ENCODE data around the gene WDR70. TPM values are rescaled to one million over a fixed set of nuclear protein-coding genes. Genes with fewer than 3 reads are reported as not detected.

WDR70 gene
- total and polyA plus RNA-seq, 2 donors (not counting 1 experiment from before 2014, with no cell fraction given), result 31.4 to 34.0 TPM

DNA sequence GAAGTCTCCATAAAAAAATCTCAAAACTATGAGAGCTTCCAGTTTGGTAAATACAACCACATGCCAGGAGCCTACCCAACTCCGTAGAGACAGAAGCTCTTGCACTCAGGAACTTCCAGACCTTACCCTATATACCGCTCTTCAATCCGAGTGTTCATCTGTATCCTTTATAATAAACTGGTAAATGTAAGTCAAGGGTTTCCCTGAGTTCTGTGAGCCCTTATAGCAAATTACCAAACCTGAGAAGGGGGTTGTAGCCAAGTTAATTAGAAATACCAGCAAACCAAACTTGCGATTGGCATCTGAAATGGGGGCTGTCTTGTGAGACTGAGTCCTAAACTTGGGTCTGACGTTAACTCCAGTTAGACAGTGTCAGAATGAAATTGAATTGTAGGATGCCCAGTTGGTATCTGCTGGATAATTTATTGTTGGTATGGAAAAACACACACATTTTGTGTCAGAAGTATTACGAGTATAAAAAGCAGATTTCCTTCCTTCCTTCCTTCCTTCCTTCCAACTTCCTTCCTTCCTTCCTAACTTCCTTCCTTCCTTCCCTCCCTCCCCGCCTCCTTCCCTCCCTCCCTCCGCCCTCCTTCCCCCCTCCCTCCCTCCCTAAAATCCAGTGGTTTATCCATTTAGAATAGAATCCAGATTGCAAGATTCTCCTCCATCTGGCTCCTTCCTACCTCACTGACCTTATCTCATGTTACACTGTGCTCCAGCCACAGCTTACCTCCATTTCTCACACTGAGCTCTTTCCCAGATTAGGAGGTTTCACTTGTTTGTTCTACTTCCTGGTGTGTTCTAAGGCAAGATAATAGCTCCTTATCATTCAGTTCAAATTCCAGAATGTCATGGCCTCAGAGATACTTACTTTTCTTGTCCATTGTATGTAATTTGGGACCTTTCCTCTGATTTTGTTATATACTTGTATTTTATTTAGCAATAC is 196.7 kb downstream of the WDR70 start:
- Histone ChIP-seq H3K79me2 (ENCODE audit: control insufficient read depth, insufficient read depth, low read length) (no peaks in the 10 kb centered on the region), H3K9ac (ENCODE audit: insufficient read depth, low read length) (no peak overlapping the region), H3K4me3 (replicated peaks in 1 of 4; ENCODE audit: control extremely low read depth in 1 of 4, insufficient read depth in 1 of 4, low read depth in 3 of 4, low read length in 4 of 4) (no peak overlapping the region), H2AFZ (ENCODE audit: low read length) (no peak overlapping the region), H3K27me3 (ENCODE audit: control insufficient read depth, insufficient read depth, low read length) (no peaks in the 10 kb centered on the region), H4K20me1 (ENCODE audit: control insufficient read depth, extremely low read depth, insufficient read depth, low read length) (no peaks in the 10 kb centered on the region), H3K4me1 (ENCODE audit: control insufficient read depth, extremely low read depth, insufficient read depth, low read length) (no peaks in the 10 kb centered on the region), H3K4me2 (ENCODE audit: extremely low read depth, insufficient read depth, low read length) (no peak overlapping the region), H3K36me3 (ENCODE audit: control insufficient read depth, insufficient read depth, low read length) (no peaks in the 10 kb centered on the region), H3K27ac (ENCODE audit: insufficient read depth, low read length) (no peak overlapping the region), H3K9me3 (ENCODE audit: control insufficient read depth, insufficient read depth, low read depth, low read length) (no peaks in the 10 kb centered on the region)
- DNase-seq (ENCODE audit: low read depth in 2 of 2), result peak in 1 of 2 donors; percentile 48
- TF ChIP-seq EZH2 (IDR thresholded peaks at IDR 0.05; ENCODE audit: low read length, missing control alignments), result no peak
- TF ChIP-seq, protein P1, sequence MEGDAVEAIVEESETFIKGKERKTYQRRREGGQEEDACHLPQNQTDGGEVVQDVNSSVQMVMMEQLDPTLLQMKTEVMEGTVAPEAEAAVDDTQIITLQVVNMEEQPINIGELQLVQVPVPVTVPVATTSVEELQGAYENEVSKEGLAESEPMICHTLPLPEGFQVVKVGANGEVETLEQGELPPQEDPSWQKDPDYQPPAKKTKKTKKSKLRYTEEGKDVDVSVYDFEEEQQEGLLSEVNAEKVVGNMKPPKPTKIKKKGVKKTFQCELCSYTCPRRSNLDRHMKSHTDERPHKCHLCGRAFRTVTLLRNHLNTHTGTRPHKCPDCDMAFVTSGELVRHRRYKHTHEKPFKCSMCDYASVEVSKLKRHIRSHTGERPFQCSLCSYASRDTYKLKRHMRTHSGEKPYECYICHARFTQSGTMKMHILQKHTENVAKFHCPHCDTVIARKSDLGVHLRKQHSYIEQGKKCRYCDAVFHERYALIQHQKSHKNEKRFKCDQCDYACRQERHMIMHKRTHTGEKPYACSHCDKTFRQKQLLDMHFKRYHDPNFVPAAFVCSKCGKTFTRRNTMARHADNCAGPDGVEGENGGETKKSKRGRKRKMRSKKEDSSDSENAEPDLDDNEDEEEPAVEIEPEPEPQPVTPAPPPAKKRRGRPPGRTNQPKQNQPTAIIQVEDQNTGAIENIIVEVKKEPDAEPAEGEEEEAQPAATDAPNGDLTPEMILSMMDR (conservative IDR thresholded peaks at IDR 0.05 in 1 of 2, IDR thresholded peaks at IDR 0.05 in 1 of 2; ENCODE audit: low read depth in 1 of 2, low read length in 2 of 2), result no peak

DNA sequence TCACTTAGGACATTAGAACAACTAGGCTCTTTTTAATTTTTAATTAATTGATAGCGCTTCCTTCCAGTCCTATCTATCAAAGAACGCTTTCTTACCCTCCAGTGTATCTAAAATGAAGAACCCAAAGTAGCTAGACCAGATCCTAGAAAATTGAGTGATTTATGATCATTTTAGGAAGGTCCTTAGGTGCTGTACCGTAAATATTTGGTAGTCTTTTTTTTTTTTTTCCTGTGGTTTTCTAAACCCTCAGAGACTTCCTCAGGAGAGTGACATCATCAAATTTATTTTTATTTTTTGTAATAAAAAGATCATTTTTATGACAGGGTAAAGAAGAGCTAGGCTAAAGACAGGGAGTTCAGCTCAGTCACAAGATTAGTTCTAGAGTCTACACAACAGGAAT is 197.4 kb downstream of the WDR70 start:
- Histone ChIP-seq H3K36me3 (ENCODE audit: control insufficient read depth, insufficient read depth, low read length) (no peaks in the 10 kb centered on the region), H3K9ac (ENCODE audit: insufficient read depth, low read length) (no peak overlapping the region), H3K27ac (ENCODE audit: insufficient read depth, low read length) (no peak overlapping the region), H3K27me3 (ENCODE audit: control insufficient read depth, insufficient read depth, low read length) (no peaks in the 10 kb centered on the region), H3K79me2 (ENCODE audit: control insufficient read depth, insufficient read depth, low read length) (no peaks in the 10 kb centered on the region), H2AFZ (ENCODE audit: low read length) (no peak overlapping the region), H4K20me1 (ENCODE audit: control insufficient read depth, extremely low read depth, insufficient read depth, low read length) (no peaks in the 10 kb centered on the region), H3K4me2 (ENCODE audit: extremely low read depth, insufficient read depth, low read length) (no peak overlapping the region), H3K9me3 (ENCODE audit: control insufficient read depth, insufficient read depth, low read depth, low read length) (no peaks in the 10 kb centered on the region), H3K4me1 (ENCODE audit: control insufficient read depth, extremely low read depth, insufficient read depth, low read length) (no peaks in the 10 kb centered on the region), H3K4me3 (replicated peaks in 1 of 4; ENCODE audit: control extremely low read depth in 1 of 4, insufficient read depth in 1 of 4, low read depth in 3 of 4, low read length in 4 of 4) (no peak overlapping the region)
- DNase-seq (ENCODE audit: low read depth in 2 of 2), result no peak
- TF ChIP-seq, protein P1 (conservative IDR thresholded peaks at IDR 0.05 in 1 of 2, IDR thresholded peaks at IDR 0.05 in 1 of 2; ENCODE audit: low read depth in 1 of 2, low read length in 2 of 2), result no peak
- TF ChIP-seq EZH2 (IDR thresholded peaks at IDR 0.05; ENCODE audit: low read length, missing control alignments), result no peak

DNA sequence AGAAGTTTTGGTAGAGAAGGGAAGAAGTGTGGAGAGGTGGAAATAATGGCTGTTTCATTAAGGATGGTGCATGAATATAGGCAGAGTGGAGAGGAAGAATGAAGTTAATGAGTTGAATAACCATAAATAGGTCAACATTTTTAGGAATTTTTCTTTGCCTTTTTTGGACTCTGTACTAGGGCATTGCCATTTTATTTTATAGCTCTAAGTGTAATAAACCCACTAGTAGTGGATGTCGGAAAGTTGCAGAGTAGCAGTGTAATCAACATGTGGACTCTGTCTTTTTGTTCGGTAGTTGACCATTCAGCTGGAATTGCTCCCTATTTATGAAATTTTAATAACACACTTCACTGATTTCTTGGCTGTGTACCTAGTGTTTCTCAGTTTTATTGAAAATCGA is 199.1 kb downstream of the WDR70 start:
- H2AFZ ChIP-seq (ENCODE audit: low read length), result no peak overlapping the region
- DNase-seq (ENCODE audit: low read depth in 2 of 2), result no peak
- H3K4me2 ChIP-seq (ENCODE audit: extremely low read depth, insufficient read depth, low read length), result no peak overlapping the region
- H3K27me3 ChIP-seq (ENCODE audit: control insufficient read depth, insufficient read depth, low read length), result no peaks in the 10 kb centered on the region
- no peaks in the 10 kb centered on the region for H3K9me3 ChIP-seq (ENCODE audit: control insufficient read depth, insufficient read depth, low read depth, low read length)
- no peak overlapping the region for H3K9ac ChIP-seq (ENCODE audit: insufficient read depth, low read length)
- H3K4me1 ChIP-seq (ENCODE audit: control insufficient read depth, extremely low read depth, insufficient read depth, low read length), result no peaks in the 10 kb centered on the region
- no peaks in the 10 kb centered on the region for H3K36me3 ChIP-seq (ENCODE audit: control insufficient read depth, insufficient read depth, low read length)
- H3K79me2 ChIP-seq (ENCODE audit: control insufficient read depth, insufficient read depth, low read length), result no peaks in the 10 kb centered on the region
- no peaks in the 10 kb centered on the region for H4K20me1 ChIP-seq (ENCODE audit: control insufficient read depth, extremely low read depth, insufficient read depth, low read length)
- H3K27ac ChIP-seq (ENCODE audit: insufficient read depth, low read length), result no peak overlapping the region
- TF ChIP-seq, protein P1 (conservative IDR thresholded peaks at IDR 0.05 in 1 of 2, IDR thresholded peaks at IDR 0.05 in 1 of 2; ENCODE audit: low read depth in 1 of 2, low read length in 2 of 2), result no peak
- TF ChIP-seq EZH2 (IDR thresholded peaks at IDR 0.05; ENCODE audit: low read length, missing control alignments), result no peak
- H3K4me3 ChIP-seq (replicated peaks in 1 of 4; ENCODE audit: control extremely low read depth in 1 of 4, insufficient read depth in 1 of 4, low read depth in 3 of 4, low read length in 4 of 4), result no peak overlapping the region

All from fibroblast of lung (primary cell).